Activated CD8-positive, alpha-beta memory T cell treated with anti-CD3 and anti-CD28 coated beads, Interleukin-2, amount 50 U/mL, for 24 hours (primary cell): ENCODE measurements around the gene LRFN5.
"Not testable (repeated sequence)": the region's sequence is repeated elsewhere in the genome, so short reads cannot be mapped to it uniquely, and the experiment has no call there.

ENCODE experiments used
- DNase-seq: peaks from one replicate; pipeline ENCODE4 v3.0.0-alpha.2; 2020; ENCODE audit errors: extremely low read depth

LRFN5 gene

DNA sequence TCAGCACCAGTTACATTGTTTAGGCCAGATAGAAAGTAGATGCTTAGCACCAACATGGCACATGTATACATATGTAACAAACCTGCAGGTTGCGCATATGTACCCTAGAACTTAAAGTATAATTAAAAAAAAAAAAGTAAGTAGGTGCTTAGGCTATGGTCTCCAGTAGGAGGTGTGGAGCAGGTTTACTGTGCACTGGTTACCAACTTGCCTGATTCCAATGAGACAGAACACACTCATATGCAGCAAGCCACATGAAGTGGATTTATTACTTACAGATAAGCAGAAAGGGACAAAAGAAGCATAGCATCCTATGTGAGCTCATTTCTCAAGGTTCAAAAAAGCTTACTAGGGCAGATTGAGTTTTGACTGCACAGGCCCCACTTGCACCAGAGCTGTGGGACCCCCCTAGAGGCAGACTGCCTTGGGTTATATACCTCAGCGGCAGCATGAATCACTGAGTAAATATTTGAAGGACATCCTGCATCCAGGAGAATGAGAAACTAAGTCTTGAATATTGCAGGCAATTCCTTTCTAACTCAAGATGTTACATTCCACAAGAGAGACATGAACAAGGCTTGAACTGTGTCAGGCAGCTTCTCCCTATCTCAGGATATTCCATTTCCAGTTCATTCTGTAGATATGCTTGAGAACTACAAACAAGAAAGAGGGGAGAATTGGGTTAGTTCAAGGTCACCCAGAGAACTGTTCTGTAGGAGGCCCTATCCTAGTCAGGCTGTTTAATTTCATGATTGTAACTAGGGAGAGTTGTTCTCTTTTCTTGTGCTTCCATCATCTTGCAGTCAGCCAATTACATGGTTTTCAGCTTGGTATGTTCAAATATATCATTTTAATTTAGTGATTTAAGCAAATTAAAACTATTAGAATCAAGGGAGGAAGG lies 30.1 kb downstream of the LRFN5 start:
- no peak for DNase-seq

GRCh38 chr14:41641690-41642089 lies 35.0 kb downstream of the LRFN5 start:
- DNase-seq: no peak

GRCh38 chr14:41642367-41642766 lies 35.7 kb downstream of the LRFN5 start:
- no peak for DNase-seq

GRCh38 chr14:41642789-41643188 lies 36.1 kb downstream of the LRFN5 start:
- no peak for DNase-seq

DNA sequence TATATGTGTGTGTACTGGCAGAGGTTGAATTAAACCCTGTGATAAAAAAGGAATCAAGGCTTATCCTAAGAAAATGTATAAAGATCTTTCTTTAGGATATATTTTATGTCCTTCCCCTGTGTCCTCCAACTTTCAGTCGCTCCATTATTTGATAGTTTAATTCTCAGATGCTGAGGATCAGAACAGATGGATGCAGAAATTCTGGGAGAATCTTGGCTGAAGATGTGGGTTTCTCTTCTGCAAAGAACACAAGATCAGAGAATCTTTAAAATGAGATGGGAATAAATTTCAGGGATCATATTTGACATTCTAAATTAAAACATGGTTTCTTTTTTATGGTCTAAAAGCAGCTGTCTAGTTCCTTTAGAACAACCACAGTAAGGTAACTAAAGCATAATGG lies 37.9 kb downstream of the LRFN5 start:
- DNase-seq: no peak

- DNase-seq: no peak
Observed at GRCh38 chr14:41650802-41651201, 44.1 kb downstream of the LRFN5 start.

- no peak for DNase-seq
Observed at GRCh38 chr14:41654196-41654595, 47.5 kb downstream of the LRFN5 start.

- DNase-seq: no peak
Observed at GRCh38 chr14:41662780-41663472, 56.2 kb downstream of the LRFN5 start.

- no peak for DNase-seq
Observed at GRCh38 chr14:41663473-41663850, 56.8 kb downstream of the LRFN5 start.

DNA sequence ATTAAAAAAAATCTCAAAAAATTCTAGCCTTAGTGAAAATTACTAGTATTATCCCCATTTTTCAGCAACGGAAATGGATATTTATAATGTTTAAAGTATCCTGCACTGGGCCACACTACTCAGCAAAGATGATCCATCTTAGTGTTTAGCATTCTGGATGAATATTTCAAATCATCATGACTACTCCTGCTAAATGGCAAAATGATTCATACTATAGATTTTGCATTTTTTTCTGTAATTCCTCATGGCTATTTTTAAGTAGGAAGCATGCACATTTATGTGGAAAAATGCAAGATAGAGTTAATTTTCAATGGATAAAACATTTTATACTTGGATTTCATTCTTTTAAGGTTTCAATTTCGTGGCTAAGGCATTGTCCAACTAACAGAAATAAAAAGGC lies 59.6 kb downstream of the LRFN5 start:
- no peak for DNase-seq

- DNase-seq: no peak
Observed at GRCh38 chr14:41668356-41668755, 61.7 kb downstream of the LRFN5 start.

- DNase-seq: not testable (repeated sequence)
Observed at GRCh38 chr14:41673601-41674000, 66.9 kb downstream of the LRFN5 start.

DNA sequence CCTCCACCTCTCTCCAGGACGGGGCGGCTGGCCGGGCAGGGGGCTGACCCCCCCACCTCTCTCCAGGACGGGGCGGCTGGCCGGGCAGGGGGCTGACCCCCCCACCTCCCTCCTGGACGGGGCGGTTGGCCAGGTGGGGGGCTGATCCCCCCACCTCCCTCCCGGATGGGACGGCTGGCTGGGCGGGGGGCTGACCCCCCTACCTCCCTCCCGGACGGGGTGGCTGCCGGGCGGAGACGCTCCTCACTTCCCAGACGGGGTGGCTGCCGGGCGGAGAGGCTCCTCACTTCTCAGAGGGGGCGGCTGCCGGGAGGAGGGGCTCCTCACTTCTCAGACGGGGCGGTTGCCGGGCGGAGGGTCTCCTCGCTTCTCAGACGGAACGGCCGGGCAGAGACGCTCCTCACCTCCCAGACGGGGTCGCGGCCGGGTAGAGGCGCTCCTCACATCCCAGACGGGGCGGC lies 67.9 kb downstream of the LRFN5 start:
- DNase-seq: not testable (repeated sequence)

DNA sequence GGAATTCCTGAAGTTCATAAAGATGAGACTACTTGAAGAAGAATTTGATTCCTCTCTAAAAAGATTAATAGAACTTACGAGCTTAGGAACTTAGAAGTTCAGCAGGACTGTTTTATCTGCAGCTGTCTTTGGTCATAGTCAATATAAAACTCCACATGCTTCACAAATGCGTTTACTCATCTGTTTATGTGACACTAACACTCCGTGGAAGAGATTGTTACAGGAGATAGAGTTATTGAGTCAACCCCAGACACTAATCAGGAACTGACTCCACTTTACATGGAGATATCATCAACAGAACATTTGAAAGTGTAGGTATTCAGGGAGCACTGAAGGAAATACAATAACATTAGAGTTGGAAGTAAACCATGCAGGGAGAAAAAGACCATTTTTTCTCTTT lies 92.8 kb downstream of the LRFN5 start:
- DNase-seq: no peak

DNA sequence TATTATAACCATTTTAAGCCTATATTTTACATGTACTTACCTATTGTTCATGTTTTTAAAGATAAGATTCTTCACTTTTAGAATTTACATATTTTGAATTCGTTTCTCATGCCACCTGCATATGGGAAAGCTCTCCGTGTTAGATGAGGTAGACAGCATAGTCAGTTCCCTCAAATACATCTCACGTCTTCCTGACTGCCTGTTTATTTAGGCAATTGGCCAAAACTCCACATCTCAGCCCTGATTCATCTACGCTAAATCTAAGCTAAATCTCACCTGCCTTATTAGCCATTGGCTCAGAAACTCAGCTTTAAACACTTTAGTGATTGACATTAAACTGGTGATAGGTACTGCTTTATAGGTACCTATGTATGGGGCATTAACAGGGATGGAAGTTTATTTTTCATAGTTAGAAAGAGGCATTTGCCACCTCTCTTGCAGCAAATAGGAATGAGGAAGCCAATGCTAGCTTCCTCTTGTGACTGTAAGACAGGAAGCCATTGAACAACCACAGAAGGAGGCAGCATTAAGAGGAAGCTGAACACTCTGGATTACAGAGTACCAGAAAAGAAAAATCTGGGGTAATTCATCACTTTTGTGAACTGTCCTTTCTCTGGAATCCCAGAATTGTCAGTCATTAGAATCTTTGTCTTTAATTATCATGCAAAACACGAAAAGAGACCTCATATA lies 111.9 kb downstream of the LRFN5 start:
- DNase-seq: no peak

DNA sequence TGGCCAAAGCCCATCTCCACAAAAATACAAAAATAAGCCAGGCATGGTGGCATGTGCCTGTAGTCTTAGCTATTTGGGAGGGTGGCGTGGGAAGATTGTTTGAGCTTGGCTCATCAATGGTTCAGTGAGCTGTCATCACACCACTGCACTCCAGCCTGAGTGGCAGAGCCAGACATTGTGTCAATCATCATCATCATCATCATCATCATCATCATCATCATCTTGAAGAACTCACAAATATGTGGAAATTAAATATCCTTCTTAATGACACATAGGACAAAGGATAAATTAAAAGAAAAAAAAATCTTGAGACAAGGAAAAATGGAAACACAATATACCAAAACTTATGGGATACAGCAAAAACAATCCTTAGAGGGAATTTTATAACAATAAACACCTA lies 132.5 kb downstream of the LRFN5 start:
- no peak for DNase-seq

DNA sequence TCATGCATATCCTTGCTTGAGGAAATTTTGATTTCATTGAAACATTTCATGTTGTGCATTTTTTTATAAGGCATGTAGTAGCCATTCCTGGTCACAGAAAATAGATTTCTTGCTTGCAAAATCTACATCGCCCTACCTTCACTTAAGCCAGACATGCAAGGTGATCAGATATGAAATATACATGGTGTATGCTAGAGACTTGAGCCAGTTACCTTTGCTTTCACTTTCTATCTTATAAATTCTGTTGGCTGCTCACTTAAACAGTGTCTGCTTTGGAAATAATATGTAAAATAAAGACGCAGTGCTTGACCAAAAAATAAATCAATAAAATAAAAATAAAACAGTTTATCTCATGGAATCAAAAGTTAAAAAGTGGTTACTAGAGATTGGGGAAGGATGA lies 136.5 kb downstream of the LRFN5 start:
- DNase-seq: no peak

DNA sequence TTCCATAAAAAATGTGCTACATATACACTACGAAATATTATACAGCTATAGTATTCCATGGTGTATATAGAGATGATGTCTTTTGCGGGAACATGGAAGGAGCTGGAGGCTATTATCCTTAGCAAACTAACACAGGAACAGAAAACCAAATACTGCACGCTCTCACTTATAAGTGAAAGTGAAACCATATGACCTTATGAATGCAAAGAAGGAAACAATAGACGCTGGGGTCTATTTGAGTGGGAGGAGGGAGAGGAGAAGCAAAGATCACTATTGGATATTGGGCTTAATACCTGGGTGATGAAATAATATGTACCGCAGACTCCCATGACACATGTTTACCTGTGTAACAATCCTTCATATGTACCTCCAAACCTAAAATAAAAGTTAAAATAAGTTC lies 142.8 kb downstream of the LRFN5 start:
- no peak for DNase-seq

GRCh38 chr14:41750575-41750974 lies 143.9 kb downstream of the LRFN5 start:
- DNase-seq: not testable (repeated sequence)

DNA sequence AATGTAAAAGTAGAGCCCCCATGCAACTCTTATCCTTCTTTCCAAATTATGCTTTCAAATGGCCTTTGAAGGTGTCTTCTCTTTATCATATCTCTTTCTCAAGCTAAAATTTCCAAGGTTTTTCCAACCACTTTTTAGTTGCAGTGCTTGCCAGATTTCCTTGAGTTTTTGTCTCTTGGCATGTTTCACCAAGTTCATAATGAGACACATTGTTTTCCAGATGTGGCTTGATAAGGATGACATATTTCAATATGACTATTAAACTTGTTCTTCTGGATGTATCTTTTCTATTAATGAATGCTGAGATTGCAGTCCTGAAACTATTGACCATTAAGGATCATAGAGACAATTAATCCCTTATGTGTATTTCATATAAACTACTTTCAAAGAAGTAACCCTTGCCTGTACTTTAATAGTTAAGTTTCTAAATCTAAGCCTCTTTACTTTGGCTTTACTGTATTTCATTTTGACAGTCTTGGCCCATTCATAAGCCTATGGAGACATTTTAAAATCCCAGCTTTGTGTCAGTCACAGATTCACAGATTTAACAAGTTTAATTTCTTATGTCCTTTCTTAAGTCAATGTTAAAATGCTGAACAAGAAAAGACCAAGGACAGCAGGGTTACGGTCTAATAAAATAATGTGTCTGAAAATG lies 151.5 kb downstream of the LRFN5 start:
- DNase-seq: no peak

DNA sequence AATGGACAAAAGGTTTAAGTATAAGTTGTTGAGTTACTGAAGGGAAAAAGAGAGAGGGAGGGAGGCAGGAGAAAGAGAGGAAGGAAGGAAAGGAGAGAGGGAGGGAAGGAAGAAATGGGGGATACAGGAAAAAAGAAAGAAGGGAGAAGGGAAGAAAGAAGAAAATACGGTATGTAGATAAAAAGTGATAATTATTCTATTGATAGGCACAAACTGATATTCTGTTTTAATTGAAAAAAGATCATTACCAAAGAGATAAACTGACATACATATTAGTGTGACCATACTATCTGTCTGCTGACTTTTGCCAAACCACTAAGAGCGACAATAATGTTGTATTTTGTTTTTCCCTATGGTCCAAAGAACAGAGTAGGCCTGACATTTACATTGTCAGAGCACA lies 154.5 kb downstream of the LRFN5 start:
- no peak for DNase-seq

- DNase-seq: no peak
Observed at GRCh38 chr14:41766772-41767171, 160.1 kb downstream of the LRFN5 start.
